ENCODE data around the gene EBF3.

DNA sequence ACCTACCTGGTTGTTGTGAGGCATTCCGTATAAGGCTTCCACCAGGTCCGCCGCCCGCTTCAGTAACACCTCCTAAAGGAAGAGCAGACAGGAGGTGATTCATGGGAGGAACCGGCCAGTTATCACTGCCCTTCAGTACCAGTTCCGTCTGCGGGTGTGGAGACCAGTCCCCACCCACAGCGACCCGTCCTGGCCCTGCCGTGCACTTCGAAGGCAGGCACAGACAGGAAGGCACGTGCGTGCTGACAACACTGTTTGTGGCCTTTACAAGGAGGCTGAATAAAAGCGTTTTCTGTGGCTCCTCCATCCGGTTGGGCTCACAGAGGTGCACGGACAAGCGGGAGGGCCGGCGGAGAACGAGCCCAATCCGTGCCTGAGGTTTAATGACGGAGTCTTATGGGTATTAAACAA is 120.9 kb downstream of the EBF3 start:
- TF ChIP-seq, protein P1, sequence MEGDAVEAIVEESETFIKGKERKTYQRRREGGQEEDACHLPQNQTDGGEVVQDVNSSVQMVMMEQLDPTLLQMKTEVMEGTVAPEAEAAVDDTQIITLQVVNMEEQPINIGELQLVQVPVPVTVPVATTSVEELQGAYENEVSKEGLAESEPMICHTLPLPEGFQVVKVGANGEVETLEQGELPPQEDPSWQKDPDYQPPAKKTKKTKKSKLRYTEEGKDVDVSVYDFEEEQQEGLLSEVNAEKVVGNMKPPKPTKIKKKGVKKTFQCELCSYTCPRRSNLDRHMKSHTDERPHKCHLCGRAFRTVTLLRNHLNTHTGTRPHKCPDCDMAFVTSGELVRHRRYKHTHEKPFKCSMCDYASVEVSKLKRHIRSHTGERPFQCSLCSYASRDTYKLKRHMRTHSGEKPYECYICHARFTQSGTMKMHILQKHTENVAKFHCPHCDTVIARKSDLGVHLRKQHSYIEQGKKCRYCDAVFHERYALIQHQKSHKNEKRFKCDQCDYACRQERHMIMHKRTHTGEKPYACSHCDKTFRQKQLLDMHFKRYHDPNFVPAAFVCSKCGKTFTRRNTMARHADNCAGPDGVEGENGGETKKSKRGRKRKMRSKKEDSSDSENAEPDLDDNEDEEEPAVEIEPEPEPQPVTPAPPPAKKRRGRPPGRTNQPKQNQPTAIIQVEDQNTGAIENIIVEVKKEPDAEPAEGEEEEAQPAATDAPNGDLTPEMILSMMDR (IDR thresholded peaks at IDR 0.05): no peak
- TF ChIP-seq POLR2AphosphoS5 (IDR thresholded peaks at IDR 0.05; ENCODE audit: low read depth, low read length) (no peak), SIN3A (IDR thresholded peaks at IDR 0.05; ENCODE audit: borderline replicate concordance, insufficient read depth, low read depth, low read length) (no peak), TCF7L2 (IDR thresholded peaks at IDR 0.05; ENCODE audit: low read depth, low read length) (no peak)
